Spleen (tissue), 7 donors: Measurements from ENCODE around the gene CRYL1.

Source experiments
- POLR2A ChIP-seq, 3 donors: fragments of 450-650 bp; IDR thresholded peaks; one replicate each; pipeline ENCODE4 v1.5.1; 2017; ENCODE audit warnings: antibody characterized with exemption in 3 of 3, mild to moderate bottlenecking in 1 of 3
- POLR2AphosphoS5 ChIP-seq, 3 donors: sonication (generic); formaldehyde crosslinking; IDR thresholded peaks; one replicate each; pipeline ENCODE4 v1.5.1; 2017; ENCODE audit warnings: antibody characterized with exemption in 3 of 3
- TF ChIP-seq, protein P1 (sequence below), 11 experiments: fragments of 200-600 bp in 7 of 11; fragments of 450-650 bp in 4 of 11; sonication (generic) in 4 of 11; IDR thresholded peaks in 8 of 11; conservative IDR thresholded peaks in 3 of 11; 1 replicate in 7 of 11; 2 replicates in 4 of 11; pipeline versions ENCODE4 v1.4.0 to v1.8.0; 2016 to 2021; ENCODE audit warnings: antibody characterized with exemption in 11 of 11, inconsistent platforms in 4 of 11, mild to moderate bottlenecking in 1 of 11
- donor health status: DM: no; HTN: no; CAD: no; lungs with moderate emphysema.
- donor health status: DM: no; HTN: no; CAD: no.
- donor health status: DM: no; HTN: no; CAD: no.

DNA sequence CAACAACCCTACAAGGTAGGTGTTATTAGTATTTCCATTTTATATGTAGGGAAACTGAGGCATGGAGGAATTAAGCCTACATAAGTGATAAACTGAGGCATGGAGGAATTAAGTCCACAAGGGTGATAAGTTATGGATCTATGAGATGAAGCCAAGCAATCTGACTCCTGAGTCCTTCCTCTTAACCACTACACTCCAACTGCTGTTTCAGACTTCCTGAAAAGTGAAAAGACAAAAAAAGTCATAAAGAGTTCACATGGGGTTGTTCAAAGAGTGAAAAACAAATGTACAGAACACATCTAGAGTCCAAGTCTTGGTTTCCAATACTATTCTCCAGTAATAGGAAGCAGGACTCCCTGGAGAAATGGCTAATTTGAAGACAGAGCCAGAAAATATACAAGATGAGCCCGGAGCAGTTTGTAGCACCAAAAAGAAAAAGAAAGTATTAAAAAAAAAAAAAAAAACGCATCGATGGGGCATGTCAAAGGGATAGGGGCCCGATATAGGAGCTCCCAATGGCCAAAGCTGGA is 12.1 kb downstream of the CRYL1 start:
- TF ChIP-seq, protein P1, sequence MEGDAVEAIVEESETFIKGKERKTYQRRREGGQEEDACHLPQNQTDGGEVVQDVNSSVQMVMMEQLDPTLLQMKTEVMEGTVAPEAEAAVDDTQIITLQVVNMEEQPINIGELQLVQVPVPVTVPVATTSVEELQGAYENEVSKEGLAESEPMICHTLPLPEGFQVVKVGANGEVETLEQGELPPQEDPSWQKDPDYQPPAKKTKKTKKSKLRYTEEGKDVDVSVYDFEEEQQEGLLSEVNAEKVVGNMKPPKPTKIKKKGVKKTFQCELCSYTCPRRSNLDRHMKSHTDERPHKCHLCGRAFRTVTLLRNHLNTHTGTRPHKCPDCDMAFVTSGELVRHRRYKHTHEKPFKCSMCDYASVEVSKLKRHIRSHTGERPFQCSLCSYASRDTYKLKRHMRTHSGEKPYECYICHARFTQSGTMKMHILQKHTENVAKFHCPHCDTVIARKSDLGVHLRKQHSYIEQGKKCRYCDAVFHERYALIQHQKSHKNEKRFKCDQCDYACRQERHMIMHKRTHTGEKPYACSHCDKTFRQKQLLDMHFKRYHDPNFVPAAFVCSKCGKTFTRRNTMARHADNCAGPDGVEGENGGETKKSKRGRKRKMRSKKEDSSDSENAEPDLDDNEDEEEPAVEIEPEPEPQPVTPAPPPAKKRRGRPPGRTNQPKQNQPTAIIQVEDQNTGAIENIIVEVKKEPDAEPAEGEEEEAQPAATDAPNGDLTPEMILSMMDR (IDR thresholded peaks at IDR 0.05 in 8 of 11, conservative IDR thresholded peaks at IDR 0.05 in 3 of 11), result no peak
- no peak for TF ChIP-seq POLR2AphosphoS5 (IDR thresholded peaks at IDR 0.05)
- TF ChIP-seq POLR2A (IDR thresholded peaks at IDR 0.05), result no peak
